HEK293T (cell line): Measurements from ENCODE around the gene GPD1L.

Source experiments
- ELF4 ChIP-seq: fragments of 450-650 bp; IDR thresholded peaks from 2 replicates; pipeline ENCODE4 v1.6.1; 2017; ENCODE audit warnings: antibody characterized with exemption
- FOXK2 ChIP-seq: fragments of 450-650 bp; IDR thresholded peaks from 2 replicates; pipeline ENCODE4 v1.6.1; 2016; ENCODE audit warnings: mild to moderate bottlenecking
- SP1 ChIP-seq: fragments of 450-650 bp; IDR thresholded peaks from 2 replicates; pipeline ENCODE4 v1.6.1; 2017
- SUZ12 ChIP-seq: fragments of 450-650 bp; IDR thresholded peaks from 2 replicates; pipeline ENCODE4 v1.6.1; 2016; ENCODE audit warnings: mild to moderate bottlenecking

GRCh38 chr3:32076566-32076965 is 29.9 kb upstream of the GPD1L start:
- TF ChIP-seq FOXK2 (no peak), SP1 (no peak), SUZ12 (no peak), ELF4 (no peak)
